ENCODE results near the gene CFAP161. TPM values are rescaled to one million over a fixed set of nuclear protein-coding genes. Genes with fewer than 3 reads are reported as not detected.

CFAP161 gene
- total and polyA plus RNA-seq, 9 of the 15 experiments (the other 6 are each of a cell fraction or from before 2014, with no cell fraction given) = 25.8 to 83.3 (median 75.6) TPM

DNA sequence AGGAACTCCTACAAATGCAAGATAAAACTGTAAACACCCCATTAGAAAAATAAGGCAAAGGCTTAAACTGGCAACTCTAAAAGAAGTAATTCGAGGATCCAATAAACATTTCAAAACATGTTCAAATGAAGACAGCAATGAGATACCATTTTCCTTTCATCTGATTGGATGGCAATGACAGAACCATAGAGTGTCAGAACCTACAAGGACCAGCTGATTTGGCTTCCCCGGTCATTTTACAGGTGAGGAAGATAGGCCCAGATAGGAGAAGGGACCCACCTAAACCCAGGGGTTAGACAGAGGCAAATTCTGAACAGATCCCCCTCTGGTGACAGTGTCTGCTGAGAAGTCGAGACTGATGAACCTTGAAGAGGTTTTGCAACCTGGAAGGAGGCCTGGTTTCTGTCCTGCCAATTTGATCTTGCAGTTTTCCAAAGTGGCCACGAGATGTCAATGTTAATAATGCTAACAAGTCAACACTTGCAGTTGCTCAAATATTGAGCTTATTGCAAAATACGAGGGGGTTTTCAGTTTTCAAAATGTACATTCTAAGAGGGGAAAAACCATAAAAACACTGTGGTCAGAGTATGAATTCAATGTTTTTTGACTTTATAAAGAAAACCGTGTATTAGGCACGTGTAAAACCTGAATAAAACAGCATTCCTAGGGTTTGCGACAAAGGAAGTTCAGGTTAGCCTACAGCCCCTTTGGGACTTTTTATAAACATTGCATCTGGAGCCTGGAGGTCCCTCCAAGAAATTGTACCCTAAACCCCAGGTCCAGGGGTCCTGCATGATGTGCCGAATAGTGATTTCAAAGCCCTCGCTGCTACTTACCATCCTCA lies 21.5 kb downstream of the CFAP161 start (continued):
- TF ChIP-seq, protein P1, sequence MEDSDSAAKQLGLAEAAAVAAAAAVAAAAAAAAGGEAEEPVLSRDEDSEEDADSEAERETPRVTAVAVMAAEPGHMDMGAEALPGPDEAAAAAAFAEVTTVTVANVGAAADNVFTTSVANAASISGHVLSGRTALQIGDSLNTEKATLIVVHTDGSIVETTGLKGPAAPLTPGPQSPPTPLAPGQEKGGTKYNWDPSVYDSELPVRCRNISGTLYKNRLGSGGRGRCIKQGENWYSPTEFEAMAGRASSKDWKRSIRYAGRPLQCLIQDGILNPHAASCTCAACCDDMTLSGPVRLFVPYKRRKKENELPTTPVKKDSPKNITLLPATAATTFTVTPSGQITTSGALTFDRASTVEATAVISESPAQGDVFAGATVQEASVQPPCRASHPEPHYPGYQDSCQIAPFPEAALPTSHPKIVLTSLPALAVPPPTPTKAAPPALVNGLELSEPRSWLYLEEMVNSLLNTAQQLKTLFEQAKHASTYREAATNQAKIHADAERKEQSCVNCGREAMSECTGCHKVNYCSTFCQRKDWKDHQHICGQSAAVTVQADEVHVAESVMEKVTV (CRISPR knock-in tag; IDR thresholded peaks at IDR 0.05) = peak; percentile 47; the same call in 1 of the 2 replicates
- TF ChIP-seq CBX8 (IDR thresholded peaks at IDR 0.05; ENCODE audit: borderline replicate concordance, extremely low read depth, low read depth, low read length, poor library complexity, severe bottlenecking) (no peak), DACH1 (IDR thresholded peaks at IDR 0.05; ENCODE audit: partially characterized antibody) (peak; percentile 52), SMC3 (conservative IDR thresholded peaks at IDR 0.05; ENCODE audit: insufficient read depth, low read depth, low read length) (peak; percentile 80), ZC3H11A (IDR thresholded peaks at IDR 0.05; ENCODE audit: low read depth, low read length) (no peak), RUNX1 (IDR thresholded peaks at IDR 0.05; ENCODE audit: low read depth) (no peak), MED1 (CRISPR knock-in tag; IDR thresholded peaks at IDR 0.05; ENCODE audit: borderline replicate concordance) (no peak), CEBPG (CRISPR knock-in tag; IDR thresholded peaks at IDR 0.05) (peak; percentile 79; the same call in 1 of the 2 replicates), CEBPG (tag; conservative IDR thresholded peaks at IDR 0.05 in 1 of 2, IDR thresholded peaks at IDR 0.05 in 1 of 2) (peak; percentile 86 to 98), SIX5 (IDR thresholded peaks at IDR 0.05; ENCODE audit: borderline replicate concordance in 1 of 2, insufficient read depth in 1 of 2, low read depth in 1 of 2, low read length in 2 of 2) (no peak), MAFK (IDR thresholded peaks at IDR 0.05; ENCODE audit: low read length) (0 out of 2 replicates have a peak, but pooled peaks have one; percentile 8), ZNF384 (IDR thresholded peaks at IDR 0.05; ENCODE audit: low read depth, low read length) (no peak), TEAD2 (tag; IDR thresholded peaks at IDR 0.05) (no peak), NCOA1 (IDR thresholded peaks at IDR 0.05; ENCODE audit: low read depth) (no peak), HNRNPL (IDR thresholded peaks at IDR 0.05; ENCODE audit: low read depth, low read length) (no peak)
- TF ChIP-seq, protein P2, sequence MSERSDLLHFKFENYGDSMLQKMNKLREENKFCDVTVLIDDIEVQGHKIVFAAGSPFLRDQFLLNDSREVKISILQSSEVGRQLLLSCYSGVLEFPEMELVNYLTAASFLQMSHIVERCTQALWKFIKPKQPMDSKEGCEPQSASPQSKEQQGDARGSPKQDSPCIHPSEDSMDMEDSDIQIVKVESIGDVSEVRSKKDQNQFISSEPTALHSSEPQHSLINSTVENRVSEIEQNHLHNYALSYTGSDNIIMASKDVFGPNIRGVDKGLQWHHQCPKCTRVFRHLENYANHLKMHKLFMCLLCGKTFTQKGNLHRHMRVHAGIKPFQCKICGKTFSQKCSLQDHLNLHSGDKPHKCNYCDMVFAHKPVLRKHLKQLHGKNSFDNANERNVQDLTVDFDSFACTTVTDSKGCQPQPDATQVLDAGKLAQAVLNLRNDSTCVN (CRISPR knock-in tag; IDR thresholded peaks at IDR 0.05) = no peak
- TF ChIP-seq, protein P3, sequence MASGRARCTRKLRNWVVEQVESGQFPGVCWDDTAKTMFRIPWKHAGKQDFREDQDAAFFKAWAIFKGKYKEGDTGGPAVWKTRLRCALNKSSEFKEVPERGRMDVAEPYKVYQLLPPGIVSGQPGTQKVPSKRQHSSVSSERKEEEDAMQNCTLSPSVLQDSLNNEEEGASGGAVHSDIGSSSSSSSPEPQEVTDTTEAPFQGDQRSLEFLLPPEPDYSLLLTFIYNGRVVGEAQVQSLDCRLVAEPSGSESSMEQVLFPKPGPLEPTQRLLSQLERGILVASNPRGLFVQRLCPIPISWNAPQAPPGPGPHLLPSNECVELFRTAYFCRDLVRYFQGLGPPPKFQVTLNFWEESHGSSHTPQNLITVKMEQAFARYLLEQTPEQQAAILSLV (tag; IDR thresholded peaks at IDR 0.05) = peak; percentile 59
- TF ChIP-seq, protein P4, sequence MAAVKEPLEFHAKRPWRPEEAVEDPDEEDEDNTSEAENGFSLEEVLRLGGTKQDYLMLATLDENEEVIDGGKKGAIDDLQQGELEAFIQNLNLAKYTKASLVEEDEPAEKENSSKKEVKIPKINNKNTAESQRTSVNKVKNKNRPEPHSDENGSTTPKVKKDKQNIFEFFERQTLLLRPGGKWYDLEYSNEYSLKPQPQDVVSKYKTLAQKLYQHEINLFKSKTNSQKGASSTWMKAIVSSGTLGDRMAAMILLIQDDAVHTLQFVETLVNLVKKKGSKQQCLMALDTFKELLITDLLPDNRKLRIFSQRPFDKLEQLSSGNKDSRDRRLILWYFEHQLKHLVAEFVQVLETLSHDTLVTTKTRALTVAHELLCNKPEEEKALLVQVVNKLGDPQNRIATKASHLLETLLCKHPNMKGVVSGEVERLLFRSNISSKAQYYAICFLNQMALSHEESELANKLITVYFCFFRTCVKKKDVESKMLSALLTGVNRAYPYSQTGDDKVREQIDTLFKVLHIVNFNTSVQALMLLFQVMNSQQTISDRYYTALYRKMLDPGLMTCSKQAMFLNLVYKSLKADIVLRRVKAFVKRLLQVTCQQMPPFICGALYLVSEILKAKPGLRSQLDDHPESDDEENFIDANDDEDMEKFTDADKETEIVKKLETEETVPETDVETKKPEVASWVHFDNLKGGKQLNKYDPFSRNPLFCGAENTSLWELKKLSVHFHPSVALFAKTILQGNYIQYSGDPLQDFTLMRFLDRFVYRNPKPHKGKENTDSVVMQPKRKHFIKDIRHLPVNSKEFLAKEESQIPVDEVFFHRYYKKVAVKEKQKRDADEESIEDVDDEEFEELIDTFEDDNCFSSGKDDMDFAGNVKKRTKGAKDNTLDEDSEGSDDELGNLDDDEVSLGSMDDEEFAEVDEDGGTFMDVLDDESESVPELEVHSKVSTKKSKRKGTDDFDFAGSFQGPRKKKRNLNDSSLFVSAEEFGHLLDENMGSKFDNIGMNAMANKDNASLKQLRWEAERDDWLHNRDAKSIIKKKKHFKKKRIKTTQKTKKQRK (IDR thresholded peaks at IDR 0.05; ENCODE audit: borderline replicate concordance, low read depth, low read length) = no peak
